IPS-18a (cell line): Measurements from ENCODE around the gene ELMOD1.

ENCODE experiments used
- H3K27ac ChIP-seq: one replicate; pipeline ENCODE4 v1.5.1; 2013; ENCODE audit warnings: low read length
- H3K27me3 ChIP-seq: one replicate; pipeline ENCODE4 v1.6.1; 2013; ENCODE audit warnings: mild to moderate bottlenecking, low read length; ENCODE audit not compliant: control insufficient read depth, insufficient read depth
- H3K36me3 ChIP-seq: one replicate; pipeline ENCODE4 v1.6.1; 2013; ENCODE audit warnings: low read depth, low read length; ENCODE audit not compliant: control insufficient read depth
- H3K4me1 ChIP-seq: one replicate; pipeline ENCODE4 v1.6.1; 2013; ENCODE audit warnings: low read depth, low read length; ENCODE audit not compliant: control insufficient read depth
- H3K4me3 ChIP-seq: one replicate; pipeline ENCODE4 v1.5.1; 2013; ENCODE audit warnings: low read length
- H3K9ac ChIP-seq: one replicate; pipeline ENCODE4 v1.6.1; 2013; ENCODE audit warnings: mild to moderate bottlenecking, low read length, moderate library complexity
- H3K9me3 ChIP-seq: one replicate; pipeline ENCODE4 v1.6.1; 2013; ENCODE audit warnings: low read depth, low read length; ENCODE audit not compliant: control insufficient read depth

The ELMOD1 gene

GRCh38 chr11:107678632-107678971 lies 87.7 kb downstream of the ELMOD1 start:
- Histone ChIP-seq H3K27ac (no peak overlapping the region), H3K4me3 (no peak overlapping the region), H3K4me1 (no peaks in the 10 kb centered on the region), H3K36me3 (no peaks in the 10 kb centered on the region), H3K27me3 (no peaks in the 10 kb centered on the region), H3K9me3 (no peaks in the 10 kb centered on the region), H3K9ac (no peak overlapping the region)

DNA sequence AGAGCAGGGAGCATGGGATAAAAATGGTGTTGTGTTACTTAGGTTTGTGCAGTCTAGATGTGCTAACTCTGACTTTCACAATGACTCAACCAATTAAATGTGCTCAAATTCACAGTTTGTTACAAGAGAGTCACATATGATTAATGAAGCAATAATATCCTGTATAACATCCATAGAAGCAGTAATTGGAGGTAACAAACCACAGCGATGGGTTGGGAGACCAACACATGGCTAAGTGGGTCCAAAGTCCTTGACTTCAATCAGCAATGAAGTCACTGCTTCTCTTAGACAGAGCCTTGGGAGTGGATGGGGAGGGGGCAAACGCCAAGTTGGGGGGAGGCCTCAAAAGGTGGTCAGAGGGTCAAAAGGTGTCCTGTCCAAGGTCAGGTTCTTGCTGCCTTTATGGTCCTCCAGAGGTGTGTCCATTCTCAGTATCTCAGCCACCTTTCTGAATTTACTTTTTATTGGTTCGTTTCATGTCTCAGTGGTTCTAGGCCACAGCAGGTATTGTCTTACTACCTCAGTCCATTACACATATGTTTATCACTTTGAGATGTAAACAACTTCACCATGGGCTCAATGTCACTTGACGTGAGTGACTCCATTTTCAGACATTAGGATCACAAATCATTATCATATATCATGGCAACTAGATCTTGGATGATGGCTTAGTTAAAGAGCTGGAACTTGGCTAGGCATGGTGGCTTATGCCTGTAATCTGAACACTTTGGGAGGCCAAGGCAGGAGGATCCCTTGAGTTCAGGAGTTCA lies 88.5 kb downstream of the ELMOD1 start:
- no peak overlapping the region for H3K9ac ChIP-seq
- no peaks in the 10 kb centered on the region for H3K27me3 ChIP-seq
- no peaks in the 10 kb centered on the region for H3K9me3 ChIP-seq
- no peak overlapping the region for H3K4me3 ChIP-seq
- H3K27ac ChIP-seq, result no peak overlapping the region
- H3K4me1 ChIP-seq, result no peaks in the 10 kb centered on the region
- no peaks in the 10 kb centered on the region for H3K36me3 ChIP-seq

DNA sequence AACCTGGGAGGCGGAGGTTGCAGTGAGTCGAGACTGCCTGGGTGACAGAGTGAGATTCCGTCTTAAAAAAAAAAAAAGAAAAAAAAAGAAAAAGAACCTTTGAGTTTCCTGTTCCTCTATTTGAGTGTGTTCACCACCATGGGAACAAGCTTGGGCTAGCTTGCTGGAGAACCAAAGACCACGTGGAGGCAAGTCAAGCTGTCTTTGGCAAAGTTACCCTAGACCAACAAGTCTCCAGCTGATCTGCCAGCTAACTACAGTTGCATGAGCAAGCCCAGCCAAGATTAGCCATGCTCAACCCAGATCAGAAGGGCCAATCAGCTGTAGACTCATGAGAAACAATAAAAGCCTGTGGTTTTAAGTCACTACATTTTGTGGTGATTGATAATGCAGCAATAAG lies 91.2 kb downstream of the ELMOD1 start:
- Histone ChIP-seq H3K4me1 (no peaks in the 10 kb centered on the region), H3K4me3 (no peak overlapping the region), H3K9me3 (no peaks in the 10 kb centered on the region), H3K9ac (no peak overlapping the region), H3K27ac (no peak overlapping the region), H3K36me3 (no peaks in the 10 kb centered on the region), H3K27me3 (no peaks in the 10 kb centered on the region)

- Histone ChIP-seq H3K9ac (no peak overlapping the region), H3K4me1 (no peaks in the 10 kb centered on the region), H3K27me3 (no peaks in the 10 kb centered on the region), H3K4me3 (no peak overlapping the region), H3K27ac (no peak overlapping the region), H3K36me3 (no peaks in the 10 kb centered on the region), H3K9me3 (no peaks in the 10 kb centered on the region)
Measured at GRCh38 chr11:107682572-107682971, 91.6 kb downstream of the ELMOD1 start.

GRCh38 chr11:107683061-107683460 lies 92.1 kb downstream of the ELMOD1 start:
- H3K9me3 ChIP-seq, result no peaks in the 10 kb centered on the region
- H3K4me3 ChIP-seq, result no peak overlapping the region
- no peaks in the 10 kb centered on the region for H3K4me1 ChIP-seq
- no peaks in the 10 kb centered on the region for H3K36me3 ChIP-seq
- H3K27ac ChIP-seq, result no peak overlapping the region
- H3K9ac ChIP-seq, result no peak overlapping the region
- H3K27me3 ChIP-seq, result no peaks in the 10 kb centered on the region

DNA sequence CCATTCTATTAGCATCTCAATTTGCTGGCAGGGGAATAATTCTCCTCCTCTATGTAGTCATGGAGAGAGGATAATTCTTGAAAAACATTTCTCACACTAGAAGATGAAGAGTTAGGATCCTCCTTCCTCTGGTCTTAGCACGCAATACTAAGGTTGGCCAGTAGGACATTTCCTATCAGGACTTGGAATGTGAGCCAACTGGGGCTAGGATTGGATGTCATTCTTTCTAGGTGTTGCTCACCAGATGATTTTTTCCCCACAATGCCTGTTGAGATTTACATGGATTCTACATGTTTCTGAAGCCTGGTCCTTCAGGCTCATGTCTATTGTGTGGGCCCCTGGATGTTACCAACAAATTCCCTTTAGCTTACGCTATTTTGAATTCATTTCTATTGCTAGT lies 92.9 kb downstream of the ELMOD1 start:
- no peak overlapping the region for H3K9ac ChIP-seq

DNA sequence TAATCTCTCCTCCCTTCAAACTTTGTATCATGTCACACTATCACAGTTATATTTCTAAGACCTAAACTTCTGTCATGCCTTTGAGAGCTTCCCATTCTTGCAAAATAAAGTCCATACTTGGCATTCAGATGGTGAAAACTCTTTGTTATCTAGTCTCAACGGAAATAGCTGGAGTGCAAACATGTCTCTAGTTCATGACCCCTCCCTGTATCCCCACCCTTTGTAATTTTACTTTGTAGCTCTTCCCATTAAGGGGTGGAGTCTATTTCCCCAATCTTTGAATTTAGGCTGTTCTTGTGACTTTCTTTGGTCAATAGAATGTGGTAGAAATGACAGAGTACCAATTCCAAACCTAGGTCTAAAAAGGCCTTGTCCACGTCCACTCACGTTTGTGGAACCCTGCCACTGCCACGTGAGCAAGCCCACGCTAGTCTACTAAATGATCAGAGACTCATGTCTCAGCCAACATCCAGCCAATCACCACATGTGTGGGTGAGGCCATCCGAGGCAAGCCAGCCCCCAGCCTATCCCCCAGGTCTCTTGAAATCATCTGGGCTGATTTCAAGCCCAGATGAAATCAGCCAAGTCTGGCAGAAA lies 97.5 kb downstream of the ELMOD1 start:
- Histone ChIP-seq H3K9me3 (no peaks in the 10 kb centered on the region), H3K27me3 (no peaks in the 10 kb centered on the region), H3K27ac (no peak overlapping the region), H3K9ac (no peak overlapping the region), H3K4me3 (no peak overlapping the region), H3K4me1 (no peaks in the 10 kb centered on the region), H3K36me3 (no peaks in the 10 kb centered on the region)

More for the DNA sequence above, 92.9 kb downstream of the ELMOD1 start:
- no peak overlapping the region for H3K4me3 ChIP-seq
- H3K27ac ChIP-seq, result no peak overlapping the region
- H3K36me3 ChIP-seq, result no peaks in the 10 kb centered on the region
- no peaks in the 10 kb centered on the region for H3K4me1 ChIP-seq
- no peaks in the 10 kb centered on the region for H3K27me3 ChIP-seq
- no peaks in the 10 kb centered on the region for H3K9me3 ChIP-seq

DNA sequence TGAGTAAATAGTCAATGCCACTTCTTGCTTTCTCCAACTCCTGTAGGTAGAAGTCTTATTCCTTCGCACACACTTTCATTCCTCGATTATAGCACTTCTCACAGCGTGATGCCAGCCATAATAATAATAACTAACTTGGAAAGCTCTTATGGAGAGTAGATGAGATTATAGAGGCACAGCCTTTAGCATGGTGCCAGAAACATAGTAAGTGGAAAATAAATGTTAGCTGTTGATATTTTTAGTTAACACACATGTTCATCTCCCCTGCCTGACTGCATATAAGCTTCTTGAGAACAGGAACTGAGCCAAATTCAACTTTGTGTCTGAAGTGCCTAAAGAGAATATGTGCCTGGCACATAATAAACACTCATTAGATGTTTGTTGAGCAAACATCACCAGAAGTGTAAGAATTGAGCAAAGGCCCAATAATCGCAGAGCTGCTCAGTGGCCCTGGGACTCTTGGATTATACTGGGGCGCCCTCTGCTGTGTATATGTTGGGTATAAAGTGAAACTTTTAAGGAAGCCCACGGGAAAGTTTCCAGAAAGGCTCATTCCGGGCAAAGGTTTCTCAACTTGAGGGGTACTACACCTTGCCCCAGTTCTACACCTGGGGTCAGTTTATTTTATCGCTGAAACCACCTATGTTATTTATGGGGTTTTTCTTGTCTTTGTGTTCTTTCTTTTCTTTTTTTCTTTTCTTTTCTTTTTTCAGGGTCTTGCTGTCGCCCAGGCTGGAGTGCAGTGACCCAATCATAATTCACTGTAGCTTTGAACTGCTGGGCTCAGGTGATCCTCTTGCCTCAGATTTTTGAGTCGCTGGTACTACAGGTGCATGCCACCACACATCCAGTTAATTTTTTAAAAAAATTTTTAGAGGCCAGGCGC lies 98.6 kb downstream of the ELMOD1 start:
- no peaks in the 10 kb centered on the region for H3K9me3 ChIP-seq
- H3K4me1 ChIP-seq, result no peaks in the 10 kb centered on the region
- H3K27ac ChIP-seq, result no peak overlapping the region
- H3K9ac ChIP-seq, result no peak overlapping the region
- H3K36me3 ChIP-seq, result no peaks in the 10 kb centered on the region
- H3K27me3 ChIP-seq, result no peaks in the 10 kb centered on the region
- no peak overlapping the region for H3K4me3 ChIP-seq

GRCh38 chr11:107691000-107691750 lies 100.2 kb downstream of the ELMOD1 start:
- Histone ChIP-seq H3K27ac (no peak overlapping the region), H3K27me3 (no peaks in the 10 kb centered on the region), H3K9me3 (no peaks in the 10 kb centered on the region), H3K4me3 (no peak overlapping the region), H3K36me3 (no peaks in the 10 kb centered on the region), H3K9ac (no peak overlapping the region), H3K4me1 (no peaks in the 10 kb centered on the region)

- Histone ChIP-seq H3K27ac (no peak overlapping the region), H3K9me3 (no peaks in the 10 kb centered on the region), H3K36me3 (no peaks in the 10 kb centered on the region), H3K9ac (no peak overlapping the region), H3K27me3 (no peaks in the 10 kb centered on the region), H3K4me1 (no peaks in the 10 kb centered on the region), H3K4me3 (no peak overlapping the region)
Measured at GRCh38 chr11:107695446-107695845, 104.5 kb downstream of the ELMOD1 start.

- Histone ChIP-seq H3K27me3 (no peaks in the 10 kb centered on the region), H3K27ac (no peak overlapping the region), H3K9me3 (no peaks in the 10 kb centered on the region), H3K36me3 (no peaks in the 10 kb centered on the region), H3K4me3 (no peak overlapping the region), H3K4me1 (peaks cover 3% of the 10 kb centered on the region), H3K9ac (no peak overlapping the region)
Measured at GRCh38 chr11:107696140-107696539, 105.2 kb downstream of the ELMOD1 start.
